Suprapubic skin (tissue), 4 donors: ENCODE results near the gene ATXN7L1.

Experiments used
- CTCF ChIP-seq, 2 donors: fragments of 200-600 bp in 1 of 2; fragments of 450-650 bp in 1 of 2; sonication (generic) in 1 of 2; IDR thresholded peaks; one replicate each; pipeline ENCODE4 v1.5.1; 2016 to 2019; ENCODE audit warnings: antibody characterized with exemption in 2 of 2, mild to moderate bottlenecking in 1 of 2, moderate library complexity in 1 of 2
- EP300 ChIP-seq: sonication (generic); formaldehyde crosslinking; IDR thresholded peaks from one replicate; pipeline ENCODE4 v1.6.1; 2017; ENCODE audit warnings: antibody characterized with exemption
- POLR2A ChIP-seq, 2 donors: fragments of 450-650 bp; IDR thresholded peaks; one replicate each; pipeline ENCODE4 v1.6.1; 2017; ENCODE audit warnings: antibody characterized with exemption in 2 of 2, mild to moderate bottlenecking in 2 of 2, moderate library complexity in 2 of 2
- POLR2AphosphoS5 ChIP-seq, 3 donors: sonication (generic); formaldehyde crosslinking; IDR thresholded peaks; one replicate each; pipeline ENCODE4 v1.6.1; 2017; ENCODE audit warnings: antibody characterized with exemption in 3 of 3

DNA sequence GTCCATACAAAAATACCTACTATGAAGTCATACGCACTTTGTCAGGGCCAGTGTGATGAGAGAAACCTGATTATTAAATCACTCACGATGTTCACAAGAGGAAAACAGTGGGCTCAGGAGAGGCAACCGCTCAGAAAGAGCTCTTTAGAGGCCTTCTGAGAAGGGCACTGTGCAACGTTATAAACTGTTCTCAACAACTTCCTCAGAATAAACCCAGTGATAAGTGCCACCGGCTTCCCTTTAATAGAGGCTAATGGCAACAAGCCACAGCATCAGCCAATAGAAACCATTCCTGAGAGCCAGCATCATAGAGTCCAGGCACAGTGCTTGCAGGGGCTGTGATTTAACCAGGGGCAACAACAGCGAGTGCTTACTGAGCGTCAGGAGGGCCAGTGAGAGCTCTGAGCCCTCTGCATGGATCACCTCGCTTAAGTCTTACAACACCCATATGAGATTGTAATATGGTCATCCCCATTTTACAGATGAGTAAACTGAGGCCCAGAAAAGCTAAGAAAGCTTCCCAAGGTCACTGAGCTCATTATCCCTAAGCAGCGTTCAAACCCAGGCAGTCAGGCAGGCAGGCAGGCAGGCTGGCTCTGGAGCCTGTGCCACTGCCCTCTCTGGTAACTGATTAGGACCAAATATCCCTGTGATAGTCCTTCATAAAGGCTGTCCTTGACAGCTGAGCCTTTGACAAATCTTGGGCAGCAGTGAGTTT, 30.9 kb upstream of the ATXN7L1 start:
- no peak for TF ChIP-seq CTCF (IDR thresholded peaks at IDR 0.05)
- TF ChIP-seq POLR2A (IDR thresholded peaks at IDR 0.05), result no peak
- no peak for TF ChIP-seq EP300
- no peak for TF ChIP-seq POLR2AphosphoS5 (IDR thresholded peaks at IDR 0.05)
